CD4-positive, alpha-beta T cell treated with Interleukin-12 subunit alpha and Interleukin-12 subunit beta, for 1 hour (primary cell): Measurements from ENCODE around the gene MGP.

Experiments
- DNase-seq: peaks from one replicate; pipeline ENCODE4 v3.0.0-alpha.2; 2020

Gene MGP

DNA sequence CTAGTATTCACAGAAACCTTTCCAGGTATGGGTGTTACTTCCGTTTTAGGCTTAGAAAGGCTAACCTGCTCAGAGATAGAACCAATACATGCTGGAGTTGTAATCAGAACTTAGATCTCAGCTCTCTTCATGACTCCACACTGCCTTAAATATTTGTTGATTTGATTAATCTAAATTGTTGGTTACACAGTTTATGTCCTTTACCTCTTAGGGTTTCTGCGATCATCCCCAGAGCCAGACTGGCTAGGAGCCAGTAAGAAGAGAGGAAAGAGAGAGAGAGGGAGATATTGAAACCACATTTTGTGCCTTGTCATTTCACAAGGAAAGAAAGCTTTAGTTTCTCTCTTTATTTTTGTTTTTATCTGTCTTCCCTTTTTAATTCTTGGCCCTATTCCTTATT is 16.8 kb upstream of the MGP start:
- DNase-seq = no peak

DNA sequence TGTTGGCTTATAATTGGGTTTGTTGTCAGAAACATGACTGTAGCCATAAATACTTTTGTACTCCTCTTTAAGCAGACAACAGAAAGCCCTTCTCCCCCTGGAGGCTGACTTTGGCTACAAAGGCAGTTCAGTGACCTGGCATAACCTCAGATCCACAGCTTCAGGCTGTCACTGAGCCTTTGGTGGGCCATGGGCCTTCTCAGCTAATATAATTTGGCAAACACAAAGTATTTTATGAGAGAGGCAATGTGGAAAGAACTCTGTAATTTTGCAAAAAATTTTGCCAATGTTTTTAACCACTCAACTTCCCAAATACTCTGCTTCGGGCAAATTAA is 15.5 kb upstream of the MGP start:
- no peak for DNase-seq

DNA sequence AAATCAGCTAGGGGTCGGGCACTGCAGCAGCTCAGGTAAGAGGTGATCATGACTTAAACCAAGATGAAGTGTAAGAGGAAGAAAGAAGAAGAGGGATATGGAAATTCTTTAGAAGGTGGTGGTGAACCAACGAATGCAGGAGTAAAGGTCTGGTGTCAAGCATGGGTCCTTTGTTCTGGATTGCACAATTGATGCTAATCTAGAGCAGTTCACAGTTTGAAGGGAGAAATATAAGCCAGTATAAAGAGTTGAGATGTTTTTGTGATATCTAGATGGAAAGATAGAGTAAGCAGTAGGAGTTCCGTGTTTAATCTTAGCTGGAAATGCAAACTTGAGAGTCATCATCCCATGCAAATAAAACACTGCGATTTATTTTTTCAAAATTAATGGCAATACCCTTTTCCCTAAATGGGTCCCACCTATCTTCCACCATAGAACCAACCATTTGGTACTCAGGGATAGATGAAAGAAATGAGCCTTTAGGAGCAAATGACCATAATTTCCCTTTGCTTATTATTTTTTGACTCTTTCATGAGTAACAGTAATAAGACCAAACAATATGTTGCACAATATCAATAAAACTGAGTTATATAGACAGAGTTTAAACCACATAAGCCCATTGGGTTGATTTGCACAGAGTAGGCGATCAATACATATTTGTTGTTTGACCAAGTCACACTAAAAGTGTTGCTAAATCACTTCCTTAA is 15.0 kb upstream of the MGP start:
- DNase-seq = no peak

DNA sequence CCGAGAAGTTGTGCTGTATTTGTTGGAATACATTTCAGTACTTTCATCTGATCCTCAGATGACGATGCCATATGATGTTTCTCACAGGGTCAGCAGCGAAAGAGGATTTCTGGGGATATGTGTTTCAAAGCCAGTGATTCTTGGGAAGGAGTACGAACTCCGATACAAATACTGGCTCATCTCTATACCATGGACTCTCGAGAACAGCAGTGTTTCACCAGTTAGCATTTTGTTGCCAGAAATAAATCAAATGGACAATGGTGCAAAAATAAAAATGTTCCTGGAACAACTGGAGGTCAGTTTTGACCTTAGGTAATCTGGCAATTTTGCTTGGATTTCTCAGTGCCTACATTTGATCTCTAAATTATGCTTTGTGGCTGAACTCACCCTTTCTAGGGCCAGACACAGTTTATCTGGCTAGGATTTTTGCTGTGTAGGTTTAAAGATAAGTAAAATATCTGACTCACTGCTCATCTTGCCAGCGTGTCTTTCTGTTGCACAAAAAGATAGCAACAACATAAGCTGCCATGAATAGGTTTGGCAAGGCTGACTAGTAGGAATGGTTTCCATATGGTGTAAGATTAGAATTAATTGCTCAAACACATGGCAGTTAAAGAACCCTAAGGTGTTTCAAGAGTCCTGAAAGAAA is 11.0 kb upstream of the MGP start:
- no peak for DNase-seq

DNA sequence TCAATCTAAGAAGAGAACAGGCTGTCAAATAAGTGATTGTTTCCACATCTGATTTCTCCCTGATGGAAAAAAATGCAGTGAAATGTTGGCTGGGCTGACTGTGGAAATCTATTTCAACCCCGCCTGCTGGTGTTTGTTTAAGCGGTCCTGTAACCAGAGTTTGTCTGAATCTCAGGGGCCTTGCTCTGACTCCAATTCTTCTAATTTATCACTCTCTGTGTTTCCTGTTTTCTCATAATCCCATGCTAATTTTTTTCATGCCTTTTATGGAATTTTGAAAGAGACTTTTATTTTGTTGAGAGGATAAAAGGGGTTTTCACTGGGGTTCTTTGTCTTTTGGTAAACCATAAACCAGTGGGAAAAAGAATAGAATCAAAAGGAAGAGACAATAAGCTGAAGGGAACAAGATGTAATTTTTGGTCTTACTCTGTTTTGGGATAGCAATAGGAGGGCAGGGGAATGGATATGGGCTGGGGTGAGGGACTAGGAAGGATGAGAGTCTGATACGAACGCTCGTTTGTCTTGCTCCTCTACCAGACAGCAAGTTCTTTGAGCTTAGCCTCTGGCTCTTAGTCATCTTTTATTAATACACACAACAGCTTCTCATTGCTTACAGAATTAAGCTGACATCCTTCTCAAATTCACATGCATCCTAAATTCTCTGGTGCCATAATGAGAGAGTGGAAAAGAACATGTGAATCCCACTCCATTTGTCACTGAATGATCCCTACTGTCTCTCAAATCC is 8.0 kb upstream of the MGP start:
- no peak for DNase-seq

DNA sequence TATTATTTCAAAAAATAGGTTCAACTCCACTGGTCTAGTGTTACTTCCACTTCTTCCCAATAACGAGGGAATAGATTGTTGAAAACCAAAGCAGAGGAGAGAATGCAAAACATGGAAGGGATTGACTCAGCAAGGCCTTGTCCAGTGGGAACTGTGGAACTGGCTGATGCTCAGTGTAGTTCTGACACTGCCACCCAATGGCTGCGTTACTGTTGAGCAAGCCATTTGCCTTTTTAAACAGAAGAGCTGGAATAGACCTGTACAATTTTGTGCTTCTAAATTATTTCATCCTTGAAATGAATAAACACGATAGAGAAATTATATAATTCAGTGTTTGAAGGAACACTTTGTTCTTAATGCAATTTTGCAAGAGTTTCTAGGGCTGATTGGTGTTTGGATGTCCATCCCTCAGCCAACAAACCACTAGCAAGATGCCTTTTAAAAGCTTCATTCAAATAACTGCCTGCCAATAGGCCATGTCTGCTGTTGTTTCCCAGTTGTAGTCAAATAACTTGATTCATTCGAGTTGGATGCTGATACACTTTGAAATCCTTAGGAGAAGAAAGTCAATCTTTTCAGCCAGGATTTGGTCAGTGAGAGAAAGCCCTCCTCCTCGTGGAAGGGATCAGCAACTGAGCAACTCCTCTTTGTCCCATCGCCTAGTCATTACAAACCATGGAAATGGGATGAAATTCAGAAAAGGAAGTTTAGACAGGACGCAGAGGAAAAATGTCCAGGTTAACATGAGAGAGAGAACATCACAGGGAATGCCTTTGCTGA is 7.3 kb upstream of the MGP start:
- DNase-seq = no peak

DNA sequence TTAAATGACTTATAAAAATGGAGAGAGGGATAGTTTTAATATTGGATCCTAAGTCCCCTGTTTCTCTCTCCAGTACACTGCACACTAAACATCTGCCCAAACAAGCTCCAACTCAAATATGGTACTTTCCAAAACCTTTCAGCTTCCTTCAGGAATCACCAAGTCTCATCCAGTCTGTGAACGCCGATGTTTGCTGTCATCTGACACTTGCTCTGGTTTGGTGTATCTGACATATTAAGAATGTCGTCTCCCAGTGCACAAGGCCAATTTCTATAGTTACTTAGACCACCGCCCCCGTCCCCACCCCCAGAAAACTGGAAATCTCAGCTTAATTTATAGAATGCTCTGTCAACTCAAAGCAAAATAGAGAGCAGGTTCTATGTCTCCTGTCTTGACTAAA is 5.0 kb upstream of the MGP start:
- no peak for DNase-seq

DNA sequence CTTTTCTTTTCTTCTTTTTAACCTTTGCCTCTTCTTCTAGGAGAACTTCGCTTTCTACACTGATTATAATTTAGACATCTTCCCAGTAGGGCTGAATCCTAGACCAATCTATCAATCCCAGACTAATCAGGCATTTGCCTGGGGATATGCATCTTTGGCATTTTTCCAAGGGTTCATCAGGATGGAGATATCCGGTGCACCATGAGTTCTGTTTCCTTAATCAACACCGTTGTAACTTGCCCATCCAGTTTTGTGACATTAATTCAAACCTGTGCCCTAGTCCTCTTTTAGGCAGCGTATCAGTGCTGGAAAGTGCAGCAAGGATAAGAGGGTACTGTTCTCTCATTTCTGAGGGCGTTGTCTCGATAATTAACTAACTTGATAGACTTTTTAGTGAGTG is 617 bp upstream of the MGP start:
- no peak for DNase-seq

DNA sequence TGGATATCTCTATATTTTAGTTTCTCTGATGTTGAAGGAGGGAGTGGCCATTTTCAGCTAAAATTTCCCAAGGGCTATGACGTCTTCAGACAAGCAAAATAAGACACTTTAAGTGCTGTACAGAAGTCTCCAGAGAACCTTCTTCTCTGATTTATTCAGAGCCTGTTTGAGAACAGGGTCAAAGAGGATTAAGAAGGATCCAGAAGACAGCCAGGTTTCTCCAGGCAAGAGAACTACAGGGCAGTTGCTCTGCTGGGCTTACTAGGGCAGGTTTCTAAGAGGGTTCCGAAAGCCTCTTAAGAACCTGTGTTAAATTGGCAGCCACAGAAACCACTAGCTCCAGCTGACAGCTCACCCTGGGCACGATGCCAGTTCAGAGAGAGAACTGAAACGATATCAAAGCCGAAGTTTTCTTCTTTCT is 1.2 kb downstream of the MGP start:
- peak; percentile 82 for DNase-seq

DNA sequence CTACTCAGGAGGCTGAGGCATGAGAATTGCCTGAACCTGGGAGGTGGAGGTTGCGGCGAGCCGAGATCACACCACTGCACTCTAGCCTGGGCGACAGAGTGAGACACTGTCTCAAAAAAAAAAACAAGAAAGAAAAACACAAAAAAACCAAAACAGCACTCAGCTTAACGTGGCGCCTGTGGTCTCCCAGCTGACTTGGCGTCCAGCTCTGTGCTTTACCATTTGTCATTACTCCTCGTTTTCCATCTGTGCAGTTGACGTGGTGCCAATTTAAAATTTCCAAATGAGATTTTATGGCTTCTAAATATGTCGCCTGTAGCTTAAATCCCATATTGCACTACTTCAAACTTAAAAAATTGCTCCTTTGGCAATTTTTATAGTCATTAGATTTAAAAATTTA is 2.0 kb downstream of the MGP start:
- no peak for DNase-seq

DNA sequence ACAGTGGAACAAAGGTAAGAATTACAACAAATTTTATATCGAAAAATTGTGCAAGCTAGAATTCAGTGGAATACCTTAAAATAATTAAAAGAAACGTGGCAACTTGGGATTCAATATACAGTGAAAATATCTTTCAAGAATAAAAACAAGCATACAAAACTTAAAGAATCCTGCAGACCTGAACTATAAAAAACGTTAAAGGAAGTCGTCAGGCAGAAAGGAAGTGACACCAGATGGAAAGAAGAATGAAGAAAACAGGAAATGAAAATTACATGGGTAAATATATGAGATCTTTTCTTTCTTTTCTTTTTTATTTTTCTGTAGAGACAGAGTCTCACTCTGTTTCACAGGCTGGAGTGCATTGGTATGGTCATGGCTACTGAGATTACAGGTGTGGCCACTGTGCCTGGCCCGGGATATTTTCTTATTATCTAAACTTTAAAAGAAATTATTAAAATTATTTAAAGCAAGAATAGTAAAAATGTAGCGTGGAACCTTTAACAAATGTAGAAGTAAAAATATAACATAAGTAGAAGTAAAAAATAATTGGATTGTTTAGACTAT is 4.7 kb downstream of the MGP start:
- no peak for DNase-seq

DNA sequence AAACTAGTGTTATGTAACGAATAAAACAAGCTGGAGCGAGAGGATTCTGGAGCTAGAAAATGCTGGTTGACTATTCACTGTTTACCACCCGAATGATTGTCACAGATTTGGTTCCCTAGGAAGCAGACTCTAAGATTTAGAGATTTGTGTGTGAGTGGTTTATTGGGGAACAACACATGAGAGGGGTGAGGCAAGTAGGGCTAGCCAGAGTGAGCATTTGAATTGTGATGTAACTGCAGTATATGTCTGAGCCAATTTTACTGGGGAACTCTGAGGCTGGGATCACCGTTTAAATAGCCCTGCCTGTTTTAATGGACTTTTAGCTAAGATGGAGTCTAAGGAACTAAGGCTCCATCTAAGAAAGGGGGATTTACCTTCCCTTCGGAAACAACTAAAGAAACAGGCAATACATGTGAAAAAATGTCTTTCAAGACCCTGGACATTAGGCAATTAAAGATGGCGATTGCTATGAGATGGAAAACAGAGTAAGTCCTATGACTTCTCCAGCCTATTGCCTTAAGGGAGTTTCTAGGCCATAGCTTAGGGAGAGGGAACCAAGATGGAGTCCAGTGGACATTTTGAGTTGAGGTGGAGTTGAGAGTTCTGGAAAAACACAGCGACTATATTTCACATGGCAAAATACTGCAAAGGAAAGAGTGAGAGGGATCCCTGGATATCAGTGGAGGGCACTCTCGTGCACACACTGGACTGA is 6.3 kb downstream of the MGP start:
- no peak for DNase-seq

DNA sequence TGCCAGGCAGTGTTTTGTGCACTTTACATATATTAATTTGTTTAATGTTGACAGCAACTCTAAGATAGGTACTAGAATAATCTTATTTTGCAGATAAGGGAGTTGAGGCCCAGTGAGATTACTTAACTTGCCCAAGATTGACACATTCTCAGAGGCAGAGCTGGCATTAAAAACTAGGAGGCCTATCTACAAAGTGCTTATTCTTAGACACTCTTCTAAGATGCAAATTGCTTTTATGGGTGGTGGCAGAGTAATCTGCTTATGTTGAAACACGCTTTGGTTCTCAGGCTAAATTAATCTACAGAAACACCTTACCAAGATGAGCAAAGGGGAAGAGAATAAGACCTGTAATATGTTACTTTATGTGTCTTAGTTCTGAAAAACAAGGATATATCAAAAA is 7.2 kb downstream of the MGP start:
- no peak for DNase-seq

DNA sequence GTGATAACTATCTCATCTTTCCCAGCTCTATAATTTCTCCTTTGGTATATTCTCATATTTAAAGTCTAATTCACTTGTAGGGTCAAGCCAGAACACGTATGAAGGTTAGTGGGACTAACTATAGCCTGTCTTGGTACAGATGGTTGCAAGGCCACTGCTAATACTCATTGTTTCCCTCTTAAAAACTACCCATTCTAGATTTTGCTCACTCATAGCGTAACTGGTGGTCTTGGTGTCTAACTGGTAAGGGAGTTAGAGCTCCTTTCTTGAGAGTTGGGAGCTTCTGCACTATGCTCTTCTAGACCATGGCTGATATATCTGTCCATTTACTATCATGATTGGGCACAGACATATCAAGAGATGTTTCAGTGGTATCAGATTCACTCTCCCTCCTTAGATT is 8.8 kb downstream of the MGP start:
- no peak for DNase-seq

DNA sequence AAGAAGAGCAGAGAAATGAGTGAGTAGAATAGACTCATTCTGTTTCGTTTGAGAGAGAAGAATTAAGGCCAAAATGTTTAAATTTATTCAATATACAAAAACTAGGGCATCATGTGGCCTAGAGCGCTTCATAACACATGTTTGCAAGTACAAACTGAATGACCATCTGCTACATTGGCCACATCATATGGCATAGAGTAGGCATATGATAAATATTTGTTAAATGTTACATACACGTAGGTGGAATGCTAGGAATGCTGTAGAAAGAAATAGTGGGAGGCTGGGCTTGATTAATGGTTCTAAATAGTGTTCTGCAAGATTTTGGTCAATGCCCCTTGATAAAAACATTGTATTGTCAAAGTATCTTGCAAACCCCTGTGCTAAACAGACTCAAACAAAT is 10.8 kb downstream of the MGP start:
- no peak for DNase-seq

DNA sequence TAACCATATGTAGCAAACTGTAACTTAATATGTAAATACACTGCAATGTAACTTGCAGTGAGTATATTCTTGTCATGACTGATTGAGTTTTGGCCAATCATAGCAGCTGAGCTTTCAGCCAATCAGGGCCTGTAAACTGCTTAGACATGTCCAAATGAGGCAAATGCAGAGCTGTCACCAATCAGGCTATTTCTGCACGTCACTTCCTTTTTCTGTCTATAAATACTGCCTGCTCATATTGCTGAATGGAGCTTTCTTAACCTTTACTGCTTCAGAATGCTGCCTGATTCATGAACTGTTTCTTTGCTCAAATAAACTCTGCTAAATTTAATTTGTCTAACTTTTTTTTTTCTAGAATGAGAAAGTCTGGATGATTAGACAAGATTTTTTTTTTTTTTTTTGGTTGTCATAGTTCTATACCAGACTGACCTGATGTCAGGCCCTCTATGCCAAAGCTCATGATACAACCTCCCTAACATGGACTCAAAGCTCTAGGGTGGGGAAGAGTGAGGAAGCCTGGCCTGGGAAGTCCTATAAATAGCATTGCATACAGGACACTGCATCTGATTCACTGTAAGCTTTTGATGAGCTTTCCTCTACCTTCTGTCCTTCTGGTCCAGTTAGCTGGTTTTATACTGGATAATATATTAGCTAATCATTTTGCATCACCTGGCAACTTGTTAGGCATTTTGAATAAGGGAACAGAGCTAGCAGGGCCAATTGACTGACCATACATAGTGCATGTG is 12.0 kb downstream of the MGP start:
- DNase-seq = no peak

DNA sequence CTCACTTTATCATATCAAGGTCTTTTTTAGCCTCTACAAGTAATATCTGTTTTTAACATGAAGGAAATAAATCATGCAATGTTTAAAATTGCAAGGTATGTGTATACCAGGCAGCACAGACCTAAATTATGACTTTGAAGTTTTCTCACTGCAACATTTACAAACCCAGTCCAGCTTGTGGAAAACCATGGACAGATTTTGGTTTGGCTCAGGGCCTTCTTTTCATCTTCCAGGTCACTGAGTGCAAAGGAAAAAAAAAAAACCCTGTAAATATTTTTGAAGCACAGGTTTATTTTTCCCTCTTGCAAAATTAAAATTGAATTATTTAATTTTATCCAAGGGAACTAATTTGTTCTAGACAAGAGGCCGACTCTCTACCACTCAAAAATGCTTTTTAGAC is 13.8 kb downstream of the MGP start:
- DNase-seq = no peak

DNA sequence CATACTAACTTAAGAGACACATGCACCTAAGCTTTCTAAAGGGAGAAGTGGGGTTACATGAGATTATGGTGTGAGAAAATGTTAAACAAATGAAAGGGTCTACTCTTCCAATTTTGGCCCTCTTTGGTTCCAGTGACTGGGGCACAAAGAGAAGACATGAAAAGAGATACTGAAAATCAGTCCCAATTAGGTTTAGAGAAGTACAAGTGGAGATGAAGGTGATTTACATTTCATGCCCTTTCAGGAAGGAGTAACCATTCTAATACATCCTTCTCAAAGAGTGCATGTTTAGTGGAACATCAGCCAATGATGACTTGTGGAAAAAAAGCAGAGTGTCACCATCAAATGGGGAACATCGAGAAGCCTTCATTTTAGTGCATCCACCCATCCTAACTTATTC is 14.4 kb downstream of the MGP start:
- no peak for DNase-seq

DNA sequence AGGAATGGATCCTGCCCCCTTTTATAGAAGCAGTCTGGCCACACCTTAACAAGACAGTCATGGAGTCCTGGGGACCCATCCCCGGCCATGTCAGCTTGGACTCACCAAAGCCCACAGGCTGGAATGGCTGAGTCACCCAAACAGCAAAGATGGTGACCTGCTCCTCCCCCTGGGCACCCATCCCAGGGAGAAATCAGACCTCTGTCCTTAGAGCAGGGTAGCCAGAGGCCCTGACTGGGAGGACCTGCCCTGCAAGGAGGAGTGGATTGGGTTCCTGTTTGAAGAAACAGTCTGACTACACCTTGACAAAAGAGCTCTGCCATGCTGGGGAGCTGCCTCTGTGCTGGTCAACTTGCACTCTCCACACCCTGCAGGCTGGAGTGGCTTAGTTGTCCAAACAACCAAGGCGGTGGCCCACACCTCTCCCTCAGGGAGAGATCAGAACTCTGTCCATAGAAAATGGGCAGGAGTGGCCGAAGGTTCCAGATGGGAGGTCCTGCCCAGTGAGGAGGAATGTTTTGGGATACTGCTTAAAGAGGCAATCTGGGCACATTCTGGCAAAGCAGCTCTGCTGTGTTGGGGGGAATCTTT is 16.6 kb downstream of the MGP start:
- no peak for DNase-seq

DNA sequence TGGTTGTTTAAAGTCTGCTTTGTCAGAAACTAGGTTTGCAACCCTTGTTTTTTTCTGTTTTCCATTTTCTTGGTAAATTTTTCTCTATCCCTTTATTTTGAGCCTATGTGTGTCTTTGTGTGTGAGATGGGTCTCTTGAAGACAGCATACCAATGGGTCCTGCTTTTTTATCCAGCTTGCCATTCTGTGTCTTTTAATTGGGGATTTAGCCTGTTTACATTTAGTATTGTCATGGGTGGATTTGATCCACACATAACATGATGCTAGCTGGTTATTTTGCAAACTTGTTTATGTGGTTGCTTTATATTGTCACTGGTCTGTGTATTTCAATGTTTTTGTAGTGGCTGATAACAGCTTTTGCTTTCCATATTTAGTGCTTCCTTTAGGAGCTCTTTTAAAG is 25.2 kb downstream of the MGP start:
- no peak for DNase-seq

DNA sequence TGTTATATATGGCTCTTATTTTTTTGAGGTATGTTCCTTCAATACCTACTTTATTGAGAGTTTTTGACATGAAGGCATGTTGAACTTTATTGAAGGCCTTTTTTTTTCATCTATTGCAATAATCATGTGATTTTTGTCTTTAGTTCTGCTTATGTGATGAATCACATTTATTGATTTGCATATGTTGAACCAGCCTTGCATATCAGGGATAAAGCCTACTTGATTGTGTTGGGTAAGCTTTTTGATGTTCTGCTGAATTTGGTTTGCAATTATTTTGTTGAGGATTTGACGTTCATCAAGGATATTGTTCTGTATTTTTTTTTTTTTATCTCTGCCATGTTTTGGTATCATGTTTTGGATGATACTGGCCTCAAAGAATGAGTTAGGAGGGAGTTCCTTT is 27.1 kb downstream of the MGP start:
- DNase-seq = no peak
